ENCODE data around the gene CCL28.
"Not testable (repeated sequence)": the region's sequence is repeated elsewhere in the genome, so short reads cannot be mapped to it uniquely, and the experiment has no call there.

Gene CCL28

GRCh38 chr5:43389679-43390329, 22.4 kb downstream of the CCL28 start:
- peak; percentile 41 for DNase-seq (ENCODE audit: low spot score)
- Mint-ChIP-seq H3K27me3 (ENCODE audit: low read depth) (no peaks in the 10 kb centered on the region), H3K4me1 (ENCODE audit: low read depth) (peaks cover 21% of the 10 kb centered on the region), H3K36me3 (ENCODE audit: low read depth) (peaks cover 15% of the 10 kb centered on the region), H3K4me3 (no peak overlapping the region), H3K27ac (peak overlapping the region; percentile 38), H3K9me3 (no peaks in the 10 kb centered on the region)

- no peaks in the 10 kb centered on the region for H3K27me3 Mint-ChIP-seq (ENCODE audit: low read depth)
- peaks cover 29% of the 10 kb centered on the region for H3K4me1 Mint-ChIP-seq (ENCODE audit: low read depth)
- no peak overlapping the region for H3K4me3 Mint-ChIP-seq
- no peak overlapping the region for H3K27ac Mint-ChIP-seq
- no peak for DNase-seq (ENCODE audit: low spot score)
- no peaks in the 10 kb centered on the region for H3K9me3 Mint-ChIP-seq
- peaks cover 26% of the 10 kb centered on the region for H3K36me3 Mint-ChIP-seq (ENCODE audit: low read depth)
Measured at GRCh38 chr5:43386960-43387362, 25.2 kb downstream of the CCL28 start.

GRCh38 chr5:43376496-43377140, 35.6 kb downstream of the CCL28 start:
- H3K9me3 Mint-ChIP-seq: no peaks in the 10 kb centered on the region
- peak overlapping the region; percentile 3 for H3K27ac Mint-ChIP-seq
- H3K4me3 Mint-ChIP-seq: no peak overlapping the region
- H3K27me3 Mint-ChIP-seq (ENCODE audit: low read depth): no peaks in the 10 kb centered on the region
- H3K4me1 Mint-ChIP-seq (ENCODE audit: low read depth): peaks cover 8% of the 10 kb centered on the region
- no peak for DNase-seq (ENCODE audit: low spot score)
- peaks cover 32% of the 10 kb centered on the region for H3K36me3 Mint-ChIP-seq (ENCODE audit: low read depth)

GRCh38 chr5:43371821-43372220, 40.4 kb downstream of the CCL28 start:
- Mint-ChIP-seq H3K4me3 (no peak overlapping the region), H3K9me3 (peaks cover 3% of the 10 kb centered on the region), H3K27ac (no peak overlapping the region), H3K4me1 (ENCODE audit: low read depth) (peaks cover 6% of the 10 kb centered on the region), H3K36me3 (ENCODE audit: low read depth) (peaks cover 32% of the 10 kb centered on the region), H3K27me3 (ENCODE audit: low read depth) (no peaks in the 10 kb centered on the region)
- DNase-seq (ENCODE audit: low spot score): no peak

GRCh38 chr5:43370352-43370751, 41.8 kb downstream of the CCL28 start:
- peaks cover 8% of the 10 kb centered on the region for H3K9me3 Mint-ChIP-seq
- H3K4me1 Mint-ChIP-seq (ENCODE audit: low read depth): no peaks in the 10 kb centered on the region
- peaks cover 2% of the 10 kb centered on the region for H3K27me3 Mint-ChIP-seq (ENCODE audit: low read depth)
- no peak overlapping the region for H3K4me3 Mint-ChIP-seq
- H3K27ac Mint-ChIP-seq: no peak overlapping the region
- peaks cover 23% of the 10 kb centered on the region for H3K36me3 Mint-ChIP-seq (ENCODE audit: low read depth)
- DNase-seq (ENCODE audit: low spot score): no peak

GRCh38 chr5:43369651-43370050, 42.5 kb downstream of the CCL28 start:
- peaks cover 23% of the 10 kb centered on the region for H3K36me3 Mint-ChIP-seq (ENCODE audit: low read depth)

GRCh38 chr5:43367909-43368669, 44.1 kb downstream of the CCL28 start:
- H3K27me3 Mint-ChIP-seq (ENCODE audit: low read depth): peaks cover 4% of the 10 kb centered on the region
- no peak overlapping the region for H3K27ac Mint-ChIP-seq
- peaks cover 8% of the 10 kb centered on the region for H3K9me3 Mint-ChIP-seq
- DNase-seq (ENCODE audit: low spot score): no peak
- no peak overlapping the region for H3K4me3 Mint-ChIP-seq
- no peaks in the 10 kb centered on the region for H3K4me1 Mint-ChIP-seq (ENCODE audit: low read depth)
- H3K36me3 Mint-ChIP-seq (ENCODE audit: low read depth): peaks cover 15% of the 10 kb centered on the region

More at GRCh38 chr5:43369651-43370050, 42.5 kb downstream of the CCL28 start:
- Mint-ChIP-seq H3K27me3 (ENCODE audit: low read depth) (peaks cover 3% of the 10 kb centered on the region), H3K27ac (no peak overlapping the region), H3K9me3 (peaks cover 8% of the 10 kb centered on the region), H3K4me1 (ENCODE audit: low read depth) (no peaks in the 10 kb centered on the region), H3K4me3 (no peak overlapping the region)
- no peak for DNase-seq (ENCODE audit: low spot score)

GRCh38 chr5:43367453-43367852, 44.7 kb downstream of the CCL28 start:
- Mint-ChIP-seq H3K27ac (no peak overlapping the region), H3K9me3 (peaks cover 8% of the 10 kb centered on the region), H3K4me3 (no peak overlapping the region), H3K36me3 (ENCODE audit: low read depth) (peaks cover 15% of the 10 kb centered on the region), H3K4me1 (ENCODE audit: low read depth) (no peaks in the 10 kb centered on the region), H3K27me3 (ENCODE audit: low read depth) (peaks cover 4% of the 10 kb centered on the region)
- no peak for DNase-seq (ENCODE audit: low spot score)

GRCh38 chr5:43366680-43367246, 45.4 kb downstream of the CCL28 start:
- DNase-seq (ENCODE audit: low spot score); H3K27ac Mint-ChIP-seq; H3K27me3 Mint-ChIP-seq (ENCODE audit: low read depth); H3K4me3 Mint-ChIP-seq; H3K4me1 Mint-ChIP-seq (ENCODE audit: low read depth); H3K9me3 Mint-ChIP-seq: not testable (repeated sequence)
- H3K36me3 Mint-ChIP-seq (ENCODE audit: low read depth): peaks cover 14% of the 10 kb centered on the region

GRCh38 chr5:43365155-43365554, 47.0 kb downstream of the CCL28 start:
- not testable (repeated sequence) for H3K27me3 Mint-ChIP-seq (ENCODE audit: low read depth); H3K4me1 Mint-ChIP-seq (ENCODE audit: low read depth); H3K36me3 Mint-ChIP-seq (ENCODE audit: low read depth); H3K4me3 Mint-ChIP-seq; H3K27ac Mint-ChIP-seq; DNase-seq (ENCODE audit: low spot score)
- H3K9me3 Mint-ChIP-seq: peaks cover 22% of the 10 kb centered on the region

- H3K36me3 Mint-ChIP-seq (ENCODE audit: low read depth): peaks cover 5% of the 10 kb centered on the region
- no peak overlapping the region for H3K27ac Mint-ChIP-seq
- no peak for DNase-seq (ENCODE audit: low spot score)
- peaks cover 34% of the 10 kb centered on the region for H3K9me3 Mint-ChIP-seq
- H3K4me1 Mint-ChIP-seq (ENCODE audit: low read depth): no peaks in the 10 kb centered on the region
- H3K4me3 Mint-ChIP-seq: no peak overlapping the region
- peaks cover 4% of the 10 kb centered on the region for H3K27me3 Mint-ChIP-seq (ENCODE audit: low read depth)
Measured at GRCh38 chr5:43363445-43364152, 48.6 kb downstream of the CCL28 start.

- no peak overlapping the region for H3K4me3 Mint-ChIP-seq
- H3K36me3 Mint-ChIP-seq (ENCODE audit: low read depth): peaks cover 5% of the 10 kb centered on the region
- H3K4me1 Mint-ChIP-seq (ENCODE audit: low read depth): no peaks in the 10 kb centered on the region
- no peak for DNase-seq (ENCODE audit: low spot score)
- peaks cover 4% of the 10 kb centered on the region for H3K27me3 Mint-ChIP-seq (ENCODE audit: low read depth)
- peaks cover 34% of the 10 kb centered on the region for H3K9me3 Mint-ChIP-seq
- no peak overlapping the region for H3K27ac Mint-ChIP-seq
Measured at GRCh38 chr5:43362725-43363435, 49.3 kb downstream of the CCL28 start.

- Mint-ChIP-seq H3K27ac (no peak overlapping the region), H3K4me1 (ENCODE audit: low read depth) (no peaks in the 10 kb centered on the region), H3K9me3 (peaks cover 29% of the 10 kb centered on the region), H3K4me3 (no peak overlapping the region), H3K36me3 (ENCODE audit: low read depth) (no peaks in the 10 kb centered on the region), H3K27me3 (ENCODE audit: low read depth) (no peaks in the 10 kb centered on the region)
- DNase-seq (ENCODE audit: low spot score): no peak
Measured at GRCh38 chr5:43358726-43359125, 53.5 kb downstream of the CCL28 start.
